Hepatocyte (in vitro differentiated cells): ENCODE measurements around the gene DAAM1.

Experiments used
- EZH2 ChIP-seq: fragments of 200-600 bp; sonication (generic); IDR thresholded peaks from 2 replicates; pipeline ENCODE4 v1.6.1; 2016; ENCODE audit warnings: antibody characterized with exemption, mild to moderate bottlenecking, borderline replicate concordance
- TF ChIP-seq, protein P1 (sequence below): fragments of 200-600 bp; sonication (generic); IDR thresholded peaks from 2 replicates; pipeline ENCODE4 v1.5.1; 2016; ENCODE audit warnings: antibody characterized with exemption, mild to moderate bottlenecking; ENCODE audit not compliant: poor library complexity

DNA sequence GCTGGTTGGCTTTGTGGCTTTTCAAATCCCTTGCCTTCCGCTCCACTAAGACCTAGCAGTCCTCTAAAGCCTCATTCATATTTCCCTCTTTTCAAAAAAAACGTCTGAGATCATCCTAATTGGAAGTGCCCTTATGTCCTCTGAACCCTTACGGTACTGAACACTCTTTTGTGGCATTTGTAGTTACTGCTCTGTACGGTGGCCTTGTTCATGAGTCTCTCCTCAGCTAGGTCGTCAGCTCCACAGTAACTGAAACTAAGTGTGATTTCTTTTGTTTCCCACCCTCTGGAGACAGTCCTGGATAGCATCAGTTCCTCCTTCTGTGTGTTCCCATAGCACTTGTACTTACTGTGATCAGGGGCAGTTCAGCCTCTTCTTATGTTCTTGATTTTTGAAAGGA, 49.7 kb downstream of the DAAM1 start:
- TF ChIP-seq, protein P1, sequence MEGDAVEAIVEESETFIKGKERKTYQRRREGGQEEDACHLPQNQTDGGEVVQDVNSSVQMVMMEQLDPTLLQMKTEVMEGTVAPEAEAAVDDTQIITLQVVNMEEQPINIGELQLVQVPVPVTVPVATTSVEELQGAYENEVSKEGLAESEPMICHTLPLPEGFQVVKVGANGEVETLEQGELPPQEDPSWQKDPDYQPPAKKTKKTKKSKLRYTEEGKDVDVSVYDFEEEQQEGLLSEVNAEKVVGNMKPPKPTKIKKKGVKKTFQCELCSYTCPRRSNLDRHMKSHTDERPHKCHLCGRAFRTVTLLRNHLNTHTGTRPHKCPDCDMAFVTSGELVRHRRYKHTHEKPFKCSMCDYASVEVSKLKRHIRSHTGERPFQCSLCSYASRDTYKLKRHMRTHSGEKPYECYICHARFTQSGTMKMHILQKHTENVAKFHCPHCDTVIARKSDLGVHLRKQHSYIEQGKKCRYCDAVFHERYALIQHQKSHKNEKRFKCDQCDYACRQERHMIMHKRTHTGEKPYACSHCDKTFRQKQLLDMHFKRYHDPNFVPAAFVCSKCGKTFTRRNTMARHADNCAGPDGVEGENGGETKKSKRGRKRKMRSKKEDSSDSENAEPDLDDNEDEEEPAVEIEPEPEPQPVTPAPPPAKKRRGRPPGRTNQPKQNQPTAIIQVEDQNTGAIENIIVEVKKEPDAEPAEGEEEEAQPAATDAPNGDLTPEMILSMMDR = no peak
- TF ChIP-seq EZH2 = no peak
